NB4 (cell line): ENCODE data around the gene CUL5.

Experiments
- MYC ChIP-seq: IDR thresholded peaks from 2 replicates; pipeline ENCODE4 v1.6.1; 2011; ENCODE audit warnings: low read depth, low read length
- POLR2A ChIP-seq: IDR thresholded peaks from 2 replicates; pipeline ENCODE4 v1.6.1; 2011; ENCODE audit warnings: mild to moderate bottlenecking; ENCODE audit not compliant: insufficient read length; ENCODE audit errors: extremely low read depth
- TF ChIP-seq, protein P1 (sequence below): IDR thresholded peaks from one replicate; pipeline ENCODE4 v1.5.1; 2012; ENCODE audit warnings: low read depth, low read length
- TF ChIP-seq, protein P2 (sequence below): IDR thresholded peaks from 2 replicates; pipeline ENCODE4 v1.6.1; 2011; ENCODE audit warnings: low read depth, low read length

DNA sequence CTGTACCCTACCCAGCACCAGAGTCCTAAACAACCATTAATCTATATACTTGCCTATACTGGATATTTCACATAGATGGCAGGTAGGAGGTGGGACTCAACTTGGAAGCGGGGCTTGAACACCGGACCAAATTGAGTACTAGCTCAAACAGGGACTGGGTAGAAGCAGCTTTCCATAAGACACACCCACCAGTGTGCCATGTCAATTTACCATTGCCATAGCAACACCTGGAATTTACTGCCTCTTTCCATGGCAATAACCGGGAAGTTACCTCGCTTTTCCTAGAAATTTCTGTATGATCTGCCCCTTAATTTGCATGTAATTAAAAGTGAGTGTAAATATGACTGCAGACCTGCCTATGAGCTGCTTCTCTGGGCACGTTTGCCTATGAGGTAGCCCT is 38.6 kb upstream of the CUL5 start:
- TF ChIP-seq, protein P1, sequence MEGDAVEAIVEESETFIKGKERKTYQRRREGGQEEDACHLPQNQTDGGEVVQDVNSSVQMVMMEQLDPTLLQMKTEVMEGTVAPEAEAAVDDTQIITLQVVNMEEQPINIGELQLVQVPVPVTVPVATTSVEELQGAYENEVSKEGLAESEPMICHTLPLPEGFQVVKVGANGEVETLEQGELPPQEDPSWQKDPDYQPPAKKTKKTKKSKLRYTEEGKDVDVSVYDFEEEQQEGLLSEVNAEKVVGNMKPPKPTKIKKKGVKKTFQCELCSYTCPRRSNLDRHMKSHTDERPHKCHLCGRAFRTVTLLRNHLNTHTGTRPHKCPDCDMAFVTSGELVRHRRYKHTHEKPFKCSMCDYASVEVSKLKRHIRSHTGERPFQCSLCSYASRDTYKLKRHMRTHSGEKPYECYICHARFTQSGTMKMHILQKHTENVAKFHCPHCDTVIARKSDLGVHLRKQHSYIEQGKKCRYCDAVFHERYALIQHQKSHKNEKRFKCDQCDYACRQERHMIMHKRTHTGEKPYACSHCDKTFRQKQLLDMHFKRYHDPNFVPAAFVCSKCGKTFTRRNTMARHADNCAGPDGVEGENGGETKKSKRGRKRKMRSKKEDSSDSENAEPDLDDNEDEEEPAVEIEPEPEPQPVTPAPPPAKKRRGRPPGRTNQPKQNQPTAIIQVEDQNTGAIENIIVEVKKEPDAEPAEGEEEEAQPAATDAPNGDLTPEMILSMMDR, result no peak
- TF ChIP-seq POLR2A, result no peak
- TF ChIP-seq, protein P2, sequence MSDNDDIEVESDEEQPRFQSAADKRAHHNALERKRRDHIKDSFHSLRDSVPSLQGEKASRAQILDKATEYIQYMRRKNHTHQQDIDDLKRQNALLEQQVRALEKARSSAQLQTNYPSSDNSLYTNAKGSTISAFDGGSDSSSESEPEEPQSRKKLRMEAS, result no peak
- no peak for TF ChIP-seq MYC
